ENCODE data around the gene CPNE4.

DNA sequence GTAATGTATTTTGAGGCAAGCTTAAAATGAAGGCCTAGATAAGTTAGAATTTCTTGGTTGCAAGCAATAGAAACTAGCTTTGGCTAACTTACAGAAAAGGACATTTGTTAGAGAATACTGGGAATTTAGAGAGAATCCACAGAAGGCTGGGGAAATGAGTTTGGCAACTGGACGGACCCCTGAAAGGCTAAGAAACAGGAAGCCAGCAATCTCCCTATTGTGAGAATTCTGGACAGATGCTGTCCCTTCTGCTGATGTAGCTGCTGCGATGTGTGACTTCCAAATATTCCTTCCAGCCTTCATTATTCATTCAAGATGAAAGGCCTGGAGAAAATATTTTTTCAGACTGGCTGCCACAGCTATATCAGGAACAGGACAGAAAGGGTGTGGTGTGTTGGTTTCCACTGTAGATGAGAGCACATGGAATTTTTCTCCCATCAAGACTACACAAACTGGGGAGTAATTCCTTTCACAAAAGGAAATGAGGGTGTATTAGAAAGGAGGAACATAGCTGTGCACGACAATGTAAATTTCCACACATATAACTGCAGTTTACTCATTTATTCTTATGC, 213.5 kb downstream of the CPNE4 start:
- TF ChIP-seq POLR2A (IDR thresholded peaks at IDR 0.05; ENCODE audit: low read length) (no peak), GATA1 (IDR thresholded peaks at IDR 0.05; ENCODE audit: low read depth, low read length) (no peak)

Measured in erythroblast (primary cell).